Upper lobe of right lung (tissue), 1 donor: ENCODE measurements around the gene CDC42EP5. TPM values are rescaled to one million over a fixed set of nuclear protein-coding genes. Genes with fewer than 3 reads are reported as not detected.

Source experiments
- ATAC-seq: fragments of 200-7000 bp; cut with Tn5 transposase; one replicate; pipeline ENCODE4 v1.9.1; 2020; ENCODE audit warnings: mild to moderate bottlenecking, moderate library complexity
- DNase-seq: peaks from one replicate; pipeline ENCODE4 v3.0.0-alpha.2; 2020
- H3K27ac ChIP-seq: fragments of 200-600 bp; one replicate; pipeline ENCODE4 v1.8.0; 2022
- H3K27me3 ChIP-seq: fragments of 200-600 bp; one replicate; pipeline ENCODE4 v1.8.0; 2022; ENCODE audit warnings: mild to moderate bottlenecking
- H3K36me3 ChIP-seq: fragments of 200-600 bp; one replicate; pipeline ENCODE4 v1.8.0; 2022
- H3K4me1 ChIP-seq: fragments of 200-600 bp; one replicate; pipeline ENCODE4 v1.8.0; 2022
- H3K4me3 ChIP-seq: fragments of 200-600 bp; one replicate; pipeline ENCODE4 v1.8.0; 2022; ENCODE audit warnings: mild to moderate bottlenecking
- H3K9me3 ChIP-seq: fragments of 200-600 bp; one replicate; pipeline ENCODE4 v1.8.0; 2022
- intact Hi-C: fragments of 100-400 bp; cut with DNase I; formaldehyde crosslinking; loops from one replicate; pipeline ENCODE4 v1.11.0; 2022
- total RNA-seq: library from RNA; stranded (reverse); fragmentation: NEBNext Ultra II Directional; extraction: Animal tissue kit (Norgen Biotek cat#: 25700); gene quantifications from one replicate; pipeline ENCODE4 v1.2.1, GENCODE V29; 2021
- TF ChIP-seq, protein P1 (sequence below): fragments of 200-600 bp; IDR thresholded peaks from one replicate; pipeline ENCODE4 v1.8.0; 2022; ENCODE audit warnings: antibody characterized with exemption
- donor health status: DM: no; HTN: yes; CAD: no; lungs with severe emphysema.

CDC42EP5 gene
- total RNA-seq, 1 donor from 2014 or later, result 38.2 TPM

DNA sequence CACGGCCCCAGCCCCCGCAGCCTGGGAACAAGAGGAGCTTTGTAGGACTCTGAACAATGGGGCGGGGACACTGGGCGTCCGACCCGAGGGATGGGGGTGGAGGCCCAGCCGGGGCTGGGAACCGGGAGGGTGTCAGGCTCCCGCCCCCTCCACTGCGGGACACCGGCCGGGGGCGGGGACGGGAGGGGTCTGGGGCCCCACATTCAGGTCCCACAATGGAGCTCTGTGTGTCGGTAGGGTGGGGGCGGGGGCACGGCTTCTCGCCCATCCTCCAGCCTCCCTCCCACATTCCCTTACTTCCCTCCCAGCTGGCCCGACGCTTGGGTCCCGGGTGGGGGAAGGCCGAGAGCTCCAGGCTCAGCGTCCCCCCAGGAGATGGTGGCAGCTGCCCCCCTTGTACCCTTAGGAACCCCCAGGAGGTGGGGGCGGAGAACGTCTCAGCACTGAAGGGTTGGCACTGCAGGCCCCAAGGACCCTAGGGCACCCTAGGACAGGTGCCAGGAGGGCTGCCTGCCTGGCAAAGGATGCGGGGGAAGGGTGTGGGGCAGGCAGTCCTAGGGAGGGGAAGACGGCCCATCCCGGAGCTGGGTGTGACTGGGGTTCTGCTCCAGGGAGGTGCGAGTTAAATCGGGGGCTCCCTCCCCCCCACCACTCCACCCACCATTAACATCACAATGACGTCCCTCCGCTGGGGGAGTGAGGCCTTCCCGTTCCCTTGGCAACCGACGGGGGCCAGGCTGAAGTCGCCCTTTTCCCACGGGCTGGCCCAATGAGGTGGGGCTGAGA is 52.5 kb downstream of the CDC42EP5 start:
- H3K27me3 ChIP-seq, result peaks cover 78% of the 10 kb centered on the region

DNA sequence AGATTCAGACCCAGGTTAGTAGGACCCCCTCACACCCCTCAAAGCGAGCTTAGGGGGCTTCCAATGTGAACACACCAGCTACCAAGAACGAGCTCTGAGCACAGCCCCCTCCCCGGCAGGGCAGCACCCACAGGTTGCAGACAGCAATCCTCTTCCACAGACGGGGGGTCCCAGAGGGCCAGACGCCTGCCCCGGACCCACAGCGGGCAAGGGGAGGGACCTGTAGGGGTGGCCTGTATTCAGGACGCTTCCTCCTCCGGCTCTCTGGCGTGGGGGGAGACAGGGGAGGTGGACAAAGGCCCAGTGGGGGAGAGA is 53.1 kb downstream of the CDC42EP5 start:
- Histone ChIP-seq H3K4me1 (no peaks in the 10 kb centered on the region), H3K4me3 (no peak overlapping the region), H3K27me3 (peaks cover 80% of the 10 kb centered on the region), H3K27ac (no peak overlapping the region), H3K36me3 (no peaks in the 10 kb centered on the region), H3K9me3 (no peaks in the 10 kb centered on the region)
- DNase-seq (no peak), ATAC-seq (no peak)
- intact Hi-C loops, result no loop called here
- TF ChIP-seq, protein P1, sequence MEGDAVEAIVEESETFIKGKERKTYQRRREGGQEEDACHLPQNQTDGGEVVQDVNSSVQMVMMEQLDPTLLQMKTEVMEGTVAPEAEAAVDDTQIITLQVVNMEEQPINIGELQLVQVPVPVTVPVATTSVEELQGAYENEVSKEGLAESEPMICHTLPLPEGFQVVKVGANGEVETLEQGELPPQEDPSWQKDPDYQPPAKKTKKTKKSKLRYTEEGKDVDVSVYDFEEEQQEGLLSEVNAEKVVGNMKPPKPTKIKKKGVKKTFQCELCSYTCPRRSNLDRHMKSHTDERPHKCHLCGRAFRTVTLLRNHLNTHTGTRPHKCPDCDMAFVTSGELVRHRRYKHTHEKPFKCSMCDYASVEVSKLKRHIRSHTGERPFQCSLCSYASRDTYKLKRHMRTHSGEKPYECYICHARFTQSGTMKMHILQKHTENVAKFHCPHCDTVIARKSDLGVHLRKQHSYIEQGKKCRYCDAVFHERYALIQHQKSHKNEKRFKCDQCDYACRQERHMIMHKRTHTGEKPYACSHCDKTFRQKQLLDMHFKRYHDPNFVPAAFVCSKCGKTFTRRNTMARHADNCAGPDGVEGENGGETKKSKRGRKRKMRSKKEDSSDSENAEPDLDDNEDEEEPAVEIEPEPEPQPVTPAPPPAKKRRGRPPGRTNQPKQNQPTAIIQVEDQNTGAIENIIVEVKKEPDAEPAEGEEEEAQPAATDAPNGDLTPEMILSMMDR, result no peak

More for the DNA sequence above, 52.5 kb downstream of the CDC42EP5 start:
- TF ChIP-seq, protein P1, result no peak
- Histone ChIP-seq H3K4me3 (no peak overlapping the region), H3K4me1 (no peaks in the 10 kb centered on the region), H3K27ac (no peak overlapping the region), H3K36me3 (no peaks in the 10 kb centered on the region), H3K9me3 (no peaks in the 10 kb centered on the region)
- intact Hi-C loops, result no loop called here
- no peak for DNase-seq
- no peak for ATAC-seq

- Histone ChIP-seq H3K4me3 (no peak overlapping the region), H3K9me3 (no peaks in the 10 kb centered on the region), H3K27me3 (peaks cover 79% of the 10 kb centered on the region), H3K4me1 (no peaks in the 10 kb centered on the region), H3K27ac (no peak overlapping the region), H3K36me3 (no peaks in the 10 kb centered on the region)
- ATAC-seq (no peak), DNase-seq (no peak)
- intact Hi-C loops, result no loop called here
- TF ChIP-seq, protein P1, result no peak
Measured at GRCh38 chr19:54418930-54419800, 53.9 kb downstream of the CDC42EP5 start.

- H3K36me3 ChIP-seq, result no peaks in the 10 kb centered on the region
- DNase-seq (no peak), ATAC-seq (peak; percentile 4)
- intact Hi-C loops, result no loop called here
- H3K27me3 ChIP-seq, result peaks cover 76% of the 10 kb centered on the region
- TF ChIP-seq, protein P1, result no peak
- no peak overlapping the region for H3K27ac ChIP-seq
- H3K4me1 ChIP-seq, result no peaks in the 10 kb centered on the region
- no peaks in the 10 kb centered on the region for H3K9me3 ChIP-seq
- H3K4me3 ChIP-seq, result no peak overlapping the region
Measured at GRCh38 chr19:54418030-54418929, 54.8 kb downstream of the CDC42EP5 start.

- H3K4me3 ChIP-seq, result no peak overlapping the region
- DNase-seq, result no peak
- H3K27ac ChIP-seq, result no peak overlapping the region
- no peaks in the 10 kb centered on the region for H3K4me1 ChIP-seq
- TF ChIP-seq, protein P1, result no peak
- no peak for ATAC-seq
- H3K36me3 ChIP-seq, result no peaks in the 10 kb centered on the region
- intact Hi-C loops, result no loop called here
- no peaks in the 10 kb centered on the region for H3K9me3 ChIP-seq
- peaks cover 81% of the 10 kb centered on the region for H3K27me3 ChIP-seq
Measured at GRCh38 chr19:54416695-54417491, 56.2 kb downstream of the CDC42EP5 start.
